T-helper 9 cell (primary cell): Measurements from ENCODE around the gene APOA1.
A peak's percentile ranks its signal among the peaks of the same experiment; 100 is the strongest.
"Not testable (repeated sequence)": the region's sequence is repeated elsewhere in the genome, so short reads cannot be mapped to it uniquely, and the experiment has no call there.

Experiments used
- DNase-seq: peaks from one replicate; pipeline ENCODE4 v3.0.0-alpha.2; 2020

APOA1 gene

GRCh38 chr11:116811194-116811593, 26.2 kb downstream of the APOA1 start:
- no peak for DNase-seq

- DNase-seq = no peak
Observed at GRCh38 chr11:116808262-116809175, 28.9 kb downstream of the APOA1 start.

- no peak for DNase-seq
Observed at GRCh38 chr11:116807601-116808261, 29.7 kb downstream of the APOA1 start.

- DNase-seq = no peak
Observed at GRCh38 chr11:116804001-116804400, 33.4 kb downstream of the APOA1 start.

- DNase-seq = not testable (repeated sequence)
Observed at GRCh38 chr11:116801662-116802061, 35.8 kb downstream of the APOA1 start.

GRCh38 chr11:116800610-116801009, 36.8 kb downstream of the APOA1 start:
- no peak for DNase-seq

- no peak for DNase-seq
Observed at GRCh38 chr11:116798368-116798767, 39.1 kb downstream of the APOA1 start.

GRCh38 chr11:116797816-116798215, 39.6 kb downstream of the APOA1 start:
- DNase-seq = no peak

GRCh38 chr11:116796548-116796947, 40.9 kb downstream of the APOA1 start:
- no peak for DNase-seq

GRCh38 chr11:116794851-116795250, 42.6 kb downstream of the APOA1 start:
- DNase-seq = no peak

- DNase-seq = no peak
Observed at GRCh38 chr11:116793772-116794097, 43.7 kb downstream of the APOA1 start.

GRCh38 chr11:116792869-116793771, 44.3 kb downstream of the APOA1 start:
- no peak for DNase-seq

GRCh38 chr11:116792144-116792868, 45.1 kb downstream of the APOA1 start:
- no peak for DNase-seq

- no peak for DNase-seq
Observed at GRCh38 chr11:116791813-116792143, 45.6 kb downstream of the APOA1 start, which contains the start of gene APOA5. Gene APOA5 (minus strand): TSS chr11:116791879. CDS start chr11:116791860, 19 bp downstream.

- peak; percentile 81 for DNase-seq
Observed at GRCh38 chr11:116791002-116791812, 46.2 kb downstream of the APOA1 start.

- no peak for DNase-seq
Observed at GRCh38 chr11:116790167-116791001, 47.0 kb downstream of the APOA1 start.

GRCh38 chr11:116788975-116789374, 48.4 kb downstream of the APOA1 start:
- no peak for DNase-seq

GRCh38 chr11:116788534-116788933, 48.9 kb downstream of the APOA1 start:
- DNase-seq = no peak

- peak; percentile 84 for DNase-seq
Observed at GRCh38 chr11:116787786-116788486, 49.5 kb downstream of the APOA1 start, which contains the start of gene ZPR1. Gene ZPR1 (minus strand): TSS chr11:116788023. CDS start chr11:116787990, 33 bp downstream.

GRCh38 chr11:116787436-116787785, 50.0 kb downstream of the APOA1 start:
- no peak for DNase-seq
